Bone marrow (tissue), 2 donors: Measurements from ENCODE around the gene MOB2.

ENCODE experiments used
- DNase-seq, 2 donors: peaks; one replicate each; lab custom pipeline; 2025; lab: John Stamatoyannopoulos, UW

MOB2 gene, protein sequence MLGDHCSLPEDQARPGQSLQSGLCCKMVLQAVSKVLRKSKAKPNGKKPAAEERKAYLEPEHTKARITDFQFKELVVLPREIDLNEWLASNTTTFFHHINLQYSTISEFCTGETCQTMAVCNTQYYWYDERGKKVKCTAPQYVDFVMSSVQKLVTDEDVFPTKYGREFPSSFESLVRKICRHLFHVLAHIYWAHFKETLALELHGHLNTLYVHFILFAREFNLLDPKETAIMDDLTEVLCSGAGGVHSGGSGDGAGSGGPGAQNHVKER

DNA sequence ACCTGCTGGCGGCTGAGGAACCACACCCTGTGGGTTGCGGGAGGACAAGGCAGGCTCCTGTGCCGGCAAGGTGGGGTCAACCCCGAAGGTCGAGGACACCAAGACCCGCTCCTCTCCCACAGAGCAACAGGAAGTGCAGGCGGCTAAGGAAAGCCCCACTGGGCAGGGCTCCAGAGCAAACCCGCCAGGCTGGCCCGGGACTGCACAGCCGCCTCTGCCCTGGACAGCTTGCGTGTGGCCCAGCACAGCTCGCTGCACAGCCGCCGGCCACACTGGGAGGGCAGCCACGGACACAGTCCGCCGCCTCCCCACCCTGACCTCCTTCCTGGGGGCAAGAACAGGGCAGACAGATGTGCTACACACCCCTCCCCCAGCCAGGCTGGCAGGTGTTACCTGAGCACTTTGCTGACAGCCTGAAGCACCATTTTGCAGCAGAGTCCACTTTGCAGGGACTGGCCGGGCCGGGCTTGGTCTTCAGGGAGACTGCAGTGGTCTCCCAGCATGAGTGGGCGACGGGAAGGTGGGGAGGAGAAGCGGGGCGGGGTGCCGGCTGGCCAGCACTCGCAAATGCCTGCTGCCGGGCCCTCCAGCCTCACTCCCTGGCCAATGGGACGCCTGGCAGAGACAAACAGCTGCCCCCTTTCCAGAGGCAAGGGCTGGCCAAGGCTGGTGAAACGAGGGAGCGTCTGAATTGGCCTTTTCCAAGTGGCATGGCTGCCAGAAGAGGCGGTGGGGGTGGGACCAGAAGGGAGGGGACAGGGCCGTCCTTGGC, at the start of gene MOB2:
Gene MOB2 (minus strand): TSS at position 726 of the 772 bp plus-strand sequence. CDS start 223 bp downstream, at position 503.
- DNase-seq: no peak

DNA sequence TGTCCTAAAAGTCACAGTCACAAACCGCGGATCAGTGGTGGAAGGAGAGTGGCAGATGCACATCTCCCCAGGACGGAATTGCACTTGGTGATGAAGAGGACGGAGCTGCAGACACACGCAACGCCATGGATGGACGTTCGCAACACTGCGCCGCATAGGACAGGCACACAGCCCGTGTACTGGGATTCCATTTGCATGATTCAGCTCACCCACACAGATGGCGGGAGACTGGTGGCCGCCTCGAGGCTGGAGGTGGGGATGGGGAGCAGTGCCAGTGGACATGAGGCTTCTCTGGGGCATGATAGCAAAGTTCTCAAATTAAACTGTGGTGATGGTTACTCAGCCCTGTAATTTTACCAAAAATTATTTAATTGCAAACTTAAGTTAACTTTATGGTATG, 48.1 kb upstream of the MOB2 start:
- no peak for DNase-seq

DNA sequence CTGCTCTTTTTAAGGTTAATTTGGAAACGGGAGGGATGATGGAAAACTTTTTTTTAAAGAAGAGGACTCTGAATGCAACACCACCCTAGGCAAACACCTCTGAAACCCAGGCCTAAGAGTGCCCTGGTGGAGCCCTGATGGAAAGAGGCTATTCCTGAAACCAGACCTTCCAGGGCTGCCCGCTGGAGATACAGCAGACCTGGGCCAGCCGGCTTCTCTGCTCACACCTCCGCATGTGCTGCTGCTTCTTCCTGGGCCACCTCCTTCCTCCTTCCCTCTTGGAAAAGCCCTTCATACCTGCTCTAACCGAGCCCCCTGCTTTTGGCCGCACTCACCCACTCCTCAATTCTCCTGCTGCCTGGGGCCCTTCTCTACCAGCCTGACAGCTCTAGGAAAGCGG, 47.6 kb upstream of the MOB2 start:
- no peak for DNase-seq

DNA sequence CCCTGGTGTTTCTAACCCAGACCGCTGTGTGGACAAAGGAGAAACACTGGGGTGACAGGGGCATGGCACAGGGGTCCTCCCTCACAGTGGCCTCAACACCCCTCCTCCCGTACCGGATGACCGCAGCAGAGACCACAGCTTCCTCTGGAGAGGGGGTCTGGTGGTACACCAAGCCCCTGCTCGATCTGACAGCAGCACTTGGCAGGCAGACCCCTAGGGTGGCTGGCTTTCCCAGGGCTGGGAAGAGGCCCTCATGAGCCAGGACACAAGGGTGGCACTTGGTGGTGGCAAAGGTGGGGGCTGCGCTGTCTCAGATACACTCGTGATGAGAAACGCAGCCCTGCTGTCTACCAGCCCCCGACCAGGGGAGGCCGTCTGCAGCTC, 46.8 kb upstream of the MOB2 start:
- no peak for DNase-seq

DNA sequence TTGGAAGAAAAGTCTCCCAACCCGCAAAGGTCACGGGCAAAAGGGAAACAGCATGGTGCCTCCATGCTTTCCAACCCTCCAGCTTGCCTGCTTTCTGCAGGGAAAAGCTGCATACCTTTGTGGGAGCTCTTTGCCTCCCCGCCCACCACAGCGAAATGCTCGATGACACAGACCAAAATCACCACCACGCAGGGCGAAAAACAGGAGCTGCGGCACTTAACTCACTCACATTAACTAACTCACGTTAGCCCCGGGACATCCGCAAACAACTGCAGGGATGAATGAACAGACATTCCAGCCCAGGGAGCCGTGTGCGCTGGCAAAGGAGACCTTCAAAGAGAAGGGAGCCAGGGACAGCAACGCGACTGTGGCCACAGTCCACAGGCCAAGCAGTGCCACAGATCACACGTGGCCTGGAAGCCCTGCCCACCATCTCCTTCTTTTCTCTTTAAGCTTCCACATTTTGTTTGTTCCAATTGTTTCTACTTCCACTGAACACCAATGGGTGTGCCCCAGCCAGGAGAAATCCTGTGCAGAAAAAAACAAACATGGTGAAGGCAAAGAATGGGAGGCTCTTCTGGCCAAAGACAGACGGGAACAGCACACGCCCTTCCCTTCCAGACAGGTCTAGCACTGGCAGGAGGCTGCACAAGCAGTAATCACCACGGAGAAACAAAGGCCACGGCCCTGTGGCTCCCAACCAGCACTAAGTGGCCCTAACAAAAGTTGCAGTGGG, 46.2 kb upstream of the MOB2 start:
- DNase-seq: no peak

DNA sequence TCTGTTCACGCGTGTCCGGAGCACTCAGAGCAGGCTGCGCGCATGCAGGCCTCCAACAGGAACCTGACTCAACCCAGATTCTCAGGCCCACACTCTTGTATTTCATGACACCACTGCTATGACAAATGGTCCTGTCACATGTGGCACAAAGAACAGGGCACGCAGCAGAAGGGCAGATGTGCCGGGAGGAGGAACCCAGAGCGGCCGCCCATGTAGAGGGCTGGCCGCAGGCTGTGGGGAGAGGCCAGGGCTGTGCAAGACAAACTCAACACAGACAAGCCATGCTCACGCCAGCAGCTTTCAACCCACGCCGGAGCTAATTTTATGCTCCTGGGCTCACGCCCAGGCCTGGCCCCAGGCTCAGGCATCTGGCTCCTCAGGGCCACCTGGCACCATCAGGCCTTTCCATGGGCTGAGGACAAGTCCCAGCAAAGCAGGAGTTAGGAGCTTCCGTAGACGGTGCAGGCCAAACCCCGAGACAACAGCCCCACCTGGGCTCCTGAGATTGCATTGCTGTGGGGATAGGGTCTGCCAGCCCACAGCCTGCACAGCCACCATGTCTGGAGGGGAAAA, 45.5 kb upstream of the MOB2 start:
- no peak for DNase-seq

DNA sequence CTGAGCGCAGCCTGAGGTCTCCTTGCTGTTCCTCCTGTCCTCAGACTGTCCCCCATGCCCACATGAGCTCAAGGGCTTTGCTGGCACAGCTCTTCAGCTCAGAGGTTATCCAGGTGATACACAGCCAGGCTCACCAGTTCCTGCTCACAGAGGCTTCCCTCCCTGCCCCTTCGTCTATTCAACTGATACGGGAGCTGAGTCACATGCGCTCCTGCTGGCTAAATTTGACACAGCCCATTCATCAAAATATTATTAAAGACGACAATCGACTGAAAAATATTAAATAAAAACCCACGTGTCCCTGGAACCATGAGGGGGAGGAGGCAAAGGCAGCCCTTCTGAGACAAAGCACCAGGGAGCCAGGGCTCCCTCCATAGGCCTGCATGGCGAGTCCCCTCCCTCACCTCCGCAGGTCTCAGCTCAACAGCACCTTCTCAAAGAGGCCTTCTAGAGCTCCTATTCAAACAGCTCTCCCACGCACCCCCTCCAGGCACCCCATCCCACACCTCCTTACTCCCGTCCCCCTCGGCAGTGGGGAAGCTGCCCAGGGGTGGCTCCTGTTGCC, 45.0 kb upstream of the MOB2 start:
- DNase-seq: no peak

DNA sequence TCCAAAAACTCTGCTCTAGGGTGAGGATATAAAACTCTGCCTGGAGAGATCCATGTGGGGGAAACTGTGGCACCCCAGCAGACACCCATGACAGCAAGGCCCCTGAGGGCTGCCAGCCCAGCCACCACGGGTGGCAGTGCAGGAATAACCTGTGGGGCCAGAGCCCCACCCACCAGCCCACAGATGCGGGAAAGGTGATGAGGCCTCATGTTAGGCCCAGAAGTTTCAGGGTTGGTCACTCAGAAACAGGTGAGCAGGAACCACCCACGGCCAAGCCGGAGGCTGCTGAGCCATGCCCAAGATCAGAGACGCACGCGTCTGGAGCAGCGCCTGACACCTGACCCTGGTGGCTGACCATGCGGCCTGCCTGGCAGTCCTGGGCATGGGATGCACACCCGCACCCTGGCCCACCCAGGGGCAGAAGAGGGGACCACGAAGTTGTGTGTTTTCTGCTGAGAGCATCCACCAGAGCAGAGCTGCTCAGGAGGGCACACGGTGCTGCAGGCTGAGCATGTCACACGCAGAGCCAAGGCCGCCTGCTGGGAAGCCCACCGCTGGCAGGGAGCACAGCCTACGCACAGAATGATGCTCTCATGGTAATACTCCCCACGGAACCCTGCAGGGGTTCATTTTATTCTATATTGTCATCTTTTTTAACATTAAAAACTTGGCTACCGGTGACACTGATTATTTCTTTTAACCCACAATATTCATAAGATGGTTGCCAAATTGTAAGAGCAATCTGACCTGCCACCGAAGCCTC, 44.3 kb upstream of the MOB2 start:
- no peak for DNase-seq

DNA sequence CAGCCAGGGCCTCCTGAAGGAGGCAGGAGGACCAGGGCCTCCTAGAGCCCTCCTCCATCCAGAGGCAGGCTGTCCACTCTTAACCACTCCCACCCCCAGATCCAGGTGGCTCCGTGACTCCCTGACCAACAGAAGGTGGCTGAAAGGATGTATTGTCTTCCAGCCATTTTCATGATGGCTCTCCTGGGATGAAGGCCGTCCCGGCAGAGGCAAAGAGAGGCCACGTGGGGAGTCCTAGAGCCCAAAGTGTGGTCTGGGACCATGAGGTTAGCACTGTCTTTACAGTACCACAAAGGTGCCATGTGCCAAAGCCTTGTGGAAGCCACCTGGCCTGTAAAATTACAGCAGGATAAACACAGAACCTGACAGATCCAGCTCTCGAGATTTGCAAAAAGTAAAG, 43.2 kb upstream of the MOB2 start:
- no peak for DNase-seq

DNA sequence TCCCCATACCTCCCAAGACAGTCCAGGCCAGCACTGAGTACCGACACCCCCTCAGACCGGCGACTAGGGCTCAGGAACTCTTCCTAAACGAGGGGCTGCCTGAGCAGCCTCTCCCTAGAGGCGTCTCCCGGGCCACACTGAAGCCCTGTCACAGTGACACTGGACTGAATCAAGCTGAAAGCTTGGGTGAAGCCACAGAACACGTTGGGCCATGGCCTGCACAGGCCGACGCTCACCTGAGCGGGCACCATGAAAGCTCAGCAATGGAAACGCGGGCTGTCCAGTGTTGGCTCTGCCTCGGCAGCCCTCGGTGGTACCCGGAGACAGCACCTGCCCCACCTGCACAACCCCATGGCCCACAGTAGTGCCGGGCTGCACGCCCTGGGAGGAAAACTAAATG, 42.7 kb upstream of the MOB2 start:
- no peak for DNase-seq

DNA sequence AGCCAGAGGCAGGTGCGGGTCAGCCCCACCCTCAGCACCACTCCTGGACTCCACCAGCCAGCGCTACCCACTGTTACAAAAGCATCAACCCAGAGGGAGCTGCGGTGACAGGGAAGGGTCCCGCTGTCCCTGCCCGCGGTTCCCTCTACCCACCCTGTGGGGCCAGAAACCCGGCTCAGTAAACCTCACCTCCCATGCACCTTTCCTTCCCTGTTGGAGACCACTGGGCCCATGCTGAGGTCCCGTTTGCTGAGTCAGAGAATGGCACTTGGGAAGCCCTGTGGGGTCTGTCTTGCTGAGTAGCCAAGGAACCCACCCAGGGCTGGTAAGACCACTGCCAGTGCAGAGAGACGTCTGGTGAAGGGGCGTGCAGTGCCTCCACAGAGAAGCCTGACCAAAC, 42.1 kb upstream of the MOB2 start:
- no peak for DNase-seq

DNA sequence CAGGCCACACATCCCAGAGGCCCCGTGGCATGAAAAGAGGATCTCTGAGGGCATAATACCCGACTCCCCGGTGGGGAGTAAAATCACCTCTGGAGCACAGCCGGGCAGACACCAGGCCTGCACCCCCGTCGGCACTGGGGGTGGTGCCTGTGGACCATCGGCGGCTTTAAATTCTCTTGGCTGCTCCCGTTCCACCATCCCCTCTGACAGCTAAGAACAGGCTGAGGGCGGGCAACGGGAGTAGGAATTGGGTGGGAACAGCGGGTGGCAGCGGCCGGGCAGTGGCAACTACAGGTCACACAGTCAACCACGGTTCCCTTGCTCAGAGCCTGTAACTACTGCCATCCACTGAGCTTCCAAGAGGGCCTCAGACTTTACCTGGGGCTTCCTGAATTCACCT, 40.2 kb upstream of the MOB2 start:
- DNase-seq: no peak

DNA sequence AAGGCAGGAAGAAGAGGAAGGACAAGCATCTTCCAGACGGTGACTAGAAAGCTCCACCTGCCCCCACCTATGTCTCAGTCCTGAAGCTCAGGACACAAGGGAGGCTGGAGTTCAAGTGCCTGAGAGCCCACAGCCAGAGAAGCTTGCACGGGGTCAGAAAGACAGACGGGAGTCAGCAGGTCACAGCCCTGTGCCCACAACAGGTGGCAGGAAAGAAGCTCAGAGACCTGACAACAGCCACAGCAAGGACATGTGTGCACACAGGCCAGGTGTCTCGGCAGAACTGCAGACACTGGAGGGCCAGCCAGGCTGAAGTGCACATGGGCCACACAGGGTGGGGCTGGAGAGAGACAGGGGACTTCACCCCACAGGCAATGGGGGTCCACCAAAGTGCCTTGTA, 37.2 kb upstream of the MOB2 start:
- no peak for DNase-seq

DNA sequence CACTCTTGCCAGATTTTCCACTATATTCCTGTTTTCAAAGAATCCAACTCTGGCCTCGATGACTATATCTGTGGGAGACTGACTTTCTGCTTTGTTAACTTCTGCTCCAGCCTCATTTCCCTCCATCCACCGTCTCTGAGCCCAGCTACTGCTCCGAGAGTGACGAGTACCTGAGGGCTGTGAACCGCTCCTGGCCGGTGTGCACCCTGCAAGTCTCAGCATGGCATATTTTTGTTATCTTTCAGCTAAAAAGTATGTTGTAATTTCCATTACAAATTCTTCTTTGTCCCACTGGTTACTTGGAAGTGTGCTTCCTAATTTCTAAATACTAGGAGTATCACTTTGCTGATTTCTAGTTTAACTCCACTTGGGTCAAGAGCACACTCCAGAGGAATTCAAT, 36.5 kb upstream of the MOB2 start:
- DNase-seq: no peak

DNA sequence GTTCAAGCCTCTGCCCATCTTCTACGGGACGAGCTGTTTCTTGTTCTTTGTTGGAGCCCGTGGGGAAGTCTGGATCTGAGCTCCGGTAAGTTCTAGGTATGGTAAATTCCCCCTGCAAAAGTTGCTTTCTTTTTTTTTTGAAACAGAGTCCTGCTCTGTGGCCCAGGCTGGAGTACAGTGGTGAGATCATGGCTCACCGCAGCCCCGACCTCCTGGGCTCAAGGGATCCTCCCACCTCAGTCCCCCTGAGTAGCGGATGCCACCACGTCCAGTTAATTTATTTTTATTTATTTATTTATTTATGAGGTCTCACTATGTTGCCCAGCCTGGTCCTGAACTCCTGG, 35.5 kb upstream of the MOB2 start:
- no peak for DNase-seq

DNA sequence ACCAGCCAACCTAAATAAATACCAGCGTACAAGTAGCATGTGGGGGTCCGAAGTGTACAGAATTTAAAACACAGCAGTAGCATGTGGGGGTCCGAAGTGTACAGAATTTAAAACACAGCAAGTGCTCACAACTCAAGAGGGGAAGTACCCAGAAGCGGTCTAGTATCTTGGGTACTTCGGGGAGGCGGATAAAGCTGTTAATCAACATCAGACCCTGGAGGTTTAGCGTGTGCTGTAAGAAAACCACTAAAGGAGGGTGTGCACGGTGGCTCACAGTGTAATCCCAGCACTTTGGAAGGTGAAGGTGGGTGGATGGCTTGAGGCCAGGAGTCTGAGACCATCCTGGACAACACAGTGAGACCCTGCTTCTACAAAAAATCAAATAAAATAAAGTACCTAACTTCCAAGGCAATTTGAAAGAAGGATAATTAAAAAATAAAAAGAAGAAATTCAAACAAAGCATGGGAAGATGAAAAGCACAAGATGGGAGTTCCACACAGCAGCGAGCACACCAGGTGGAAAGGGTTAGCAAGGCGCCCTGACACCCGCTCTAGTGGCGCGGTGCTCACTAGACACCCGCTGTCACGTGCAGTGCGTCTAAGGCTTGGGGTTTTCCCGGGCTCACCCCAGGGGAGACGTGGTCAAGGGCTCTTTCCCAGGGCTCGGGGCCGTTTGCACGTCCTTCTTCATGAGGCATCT, 35.0 kb upstream of the MOB2 start:
- DNase-seq: no peak

DNA sequence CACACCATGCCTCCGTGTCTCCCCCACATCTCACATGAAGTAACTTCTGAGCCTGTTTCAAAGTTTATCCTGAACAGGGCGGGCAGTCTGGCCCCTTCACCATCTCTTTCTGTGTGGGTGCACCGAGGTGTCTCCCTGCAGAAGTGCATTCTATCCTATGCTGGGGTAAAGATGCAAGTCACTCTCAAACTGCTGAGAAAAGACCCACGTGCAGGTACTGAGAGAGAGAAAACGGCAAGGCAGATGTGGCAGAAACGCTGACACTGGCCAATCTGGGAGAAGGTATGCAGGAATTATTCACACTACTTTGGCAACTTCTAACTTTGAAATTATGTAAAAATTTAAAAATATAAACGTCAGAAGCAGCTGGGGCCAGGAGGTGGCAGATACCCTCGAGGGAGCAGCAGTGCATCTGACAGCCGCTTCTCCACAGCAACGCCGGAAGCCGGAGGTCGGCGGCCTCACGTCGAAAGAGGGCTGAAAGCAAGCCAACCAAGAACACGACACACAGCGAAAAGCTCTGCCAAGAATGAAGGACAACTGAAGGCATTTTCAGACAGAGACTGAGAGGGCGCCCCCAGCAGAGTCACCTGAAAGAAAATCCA, 34.2 kb upstream of the MOB2 start:
- DNase-seq: no peak

DNA sequence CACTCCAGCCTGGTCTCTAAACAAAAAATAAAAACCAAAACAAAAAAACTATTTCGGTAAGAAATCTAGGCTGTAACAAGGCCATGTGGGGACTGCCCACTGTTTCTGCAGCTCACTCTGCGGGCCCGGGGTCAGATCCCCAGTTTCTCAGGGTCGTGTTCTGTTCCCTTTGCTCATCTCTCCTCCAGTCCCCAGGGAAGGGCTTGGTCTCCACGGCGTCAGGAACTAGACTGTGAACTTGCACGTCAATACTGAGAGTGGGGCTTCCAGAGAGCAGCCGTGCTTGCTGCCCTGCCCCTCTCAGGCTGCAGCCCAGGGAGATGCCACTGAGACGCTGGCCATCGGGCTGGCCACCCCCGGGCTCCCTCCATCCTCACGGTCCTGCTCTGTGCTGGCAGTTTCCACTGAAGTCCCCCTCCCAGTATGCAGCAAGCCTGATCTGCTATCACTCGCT, 33.7 kb upstream of the MOB2 start:
- no peak for DNase-seq

DNA sequence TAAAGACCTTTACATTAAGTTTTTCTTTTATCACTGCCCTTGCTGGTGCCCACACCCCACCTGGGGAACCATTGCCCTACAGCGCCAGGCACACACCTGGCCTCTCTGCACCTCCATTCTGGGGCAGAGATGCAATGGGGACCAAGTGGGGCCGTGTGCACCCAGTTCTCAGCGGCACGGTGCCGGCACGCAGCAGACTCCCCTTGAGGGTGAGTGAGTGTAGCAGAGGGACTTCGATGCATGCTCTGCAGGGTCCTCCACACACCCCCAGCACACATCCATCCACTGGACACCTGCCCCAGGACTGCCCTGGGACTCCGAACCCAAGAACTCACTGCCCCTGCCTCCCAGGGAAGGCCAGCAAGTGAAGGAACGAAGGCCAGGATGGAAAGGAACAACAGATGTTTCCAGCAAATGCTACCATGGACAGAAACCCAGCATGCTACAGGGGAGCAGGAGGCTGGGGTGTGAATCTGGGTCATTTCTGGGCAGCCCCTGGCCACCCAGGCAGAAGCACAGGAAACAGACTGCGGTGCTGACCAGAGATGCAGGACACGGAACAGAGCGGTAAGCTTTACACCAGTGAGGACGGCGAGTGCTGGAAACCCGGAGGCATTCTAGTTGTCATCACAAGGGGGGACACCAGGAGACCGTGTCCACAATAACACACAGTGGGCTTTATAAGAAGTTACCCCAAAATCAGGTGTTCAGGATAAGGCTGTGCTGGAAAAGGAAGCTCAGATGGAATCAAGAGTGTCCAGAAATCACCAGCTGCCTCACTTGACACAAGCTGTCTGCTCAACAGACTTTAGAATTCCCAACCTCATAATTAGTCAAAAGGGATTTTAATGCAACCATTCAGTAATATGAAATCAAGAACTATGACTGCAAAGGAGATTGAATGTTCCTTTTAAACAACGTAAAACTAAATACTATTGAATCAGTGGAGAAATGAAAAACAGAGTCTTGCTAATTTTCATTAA, 32.7 kb upstream of the MOB2 start:
- DNase-seq: no peak
